ENCODE data around the gene SCN4A. TPM values are rescaled to one million over a fixed set of nuclear protein-coding genes. Genes with fewer than 3 reads are reported as not detected.

The SCN4A gene
- total RNA-seq, 2 donors from 2014 or later: 3.9 to 4.4 TPM

DNA sequence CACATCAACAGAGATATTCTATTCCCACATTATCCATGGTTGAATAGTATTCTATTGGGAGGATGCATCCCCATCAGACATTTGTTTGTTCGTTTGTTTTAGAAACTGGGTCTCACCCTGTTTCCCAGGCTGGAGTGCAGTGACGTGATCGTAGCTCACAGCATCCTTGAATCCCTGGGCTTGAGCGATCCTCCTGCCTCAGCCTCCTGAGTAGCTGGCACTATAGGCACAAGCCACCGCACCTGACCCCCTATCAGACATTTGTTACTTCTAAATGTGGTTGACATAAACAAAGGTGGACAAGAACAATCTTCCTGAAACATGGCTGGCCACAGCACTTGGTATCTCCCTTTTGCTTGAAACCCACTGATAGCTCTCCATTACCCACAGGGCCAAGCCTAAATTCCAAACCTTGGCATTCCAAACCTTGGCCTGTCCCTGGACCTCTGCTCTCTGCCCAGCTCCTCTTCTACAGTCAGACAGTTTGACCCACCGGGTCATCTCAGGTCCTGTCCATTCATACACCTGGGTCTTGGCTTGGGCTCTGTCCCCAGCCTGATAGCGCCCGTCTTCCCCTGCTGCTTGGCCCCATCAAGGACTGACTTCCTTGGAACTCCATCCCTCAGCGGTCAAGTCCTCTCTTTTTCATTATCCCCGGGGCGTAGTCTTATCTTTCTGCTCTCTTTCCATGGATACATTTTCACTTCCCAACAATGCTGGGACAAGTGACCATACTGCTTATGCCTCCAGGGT, 23.9 kb upstream of the SCN4A start:
- Histone ChIP-seq H3K4me1 (ENCODE audit: control insufficient read depth, insufficient read depth, low read length) (no peaks in the 10 kb centered on the region), H3K4me3 (ENCODE audit: low read length) (no peak overlapping the region), H3K9ac (ENCODE audit: extremely low read depth, low read length, poor library complexity, severe bottlenecking) (no peak overlapping the region), H3K27me3 (ENCODE audit: control insufficient read depth, insufficient read depth, low read length, poor library complexity, severe bottlenecking) (peaks cover 50% of the 10 kb centered on the region), H3K9me3 (ENCODE audit: control insufficient read depth, low read length) (no peaks in the 10 kb centered on the region), H3K27ac (ENCODE audit: low read depth, low read length) (no peak overlapping the region), H3K36me3 (ENCODE audit: control insufficient read depth, insufficient read depth, low read length) (no peaks in the 10 kb centered on the region)
- no peak overlapping the region for H3K27ac Mint-ChIP-seq
- peak; percentile 39 for DNase-seq
- H3K4me3 Mint-ChIP-seq: peak overlapping the region; percentile 79
- TF ChIP-seq, protein P1, sequence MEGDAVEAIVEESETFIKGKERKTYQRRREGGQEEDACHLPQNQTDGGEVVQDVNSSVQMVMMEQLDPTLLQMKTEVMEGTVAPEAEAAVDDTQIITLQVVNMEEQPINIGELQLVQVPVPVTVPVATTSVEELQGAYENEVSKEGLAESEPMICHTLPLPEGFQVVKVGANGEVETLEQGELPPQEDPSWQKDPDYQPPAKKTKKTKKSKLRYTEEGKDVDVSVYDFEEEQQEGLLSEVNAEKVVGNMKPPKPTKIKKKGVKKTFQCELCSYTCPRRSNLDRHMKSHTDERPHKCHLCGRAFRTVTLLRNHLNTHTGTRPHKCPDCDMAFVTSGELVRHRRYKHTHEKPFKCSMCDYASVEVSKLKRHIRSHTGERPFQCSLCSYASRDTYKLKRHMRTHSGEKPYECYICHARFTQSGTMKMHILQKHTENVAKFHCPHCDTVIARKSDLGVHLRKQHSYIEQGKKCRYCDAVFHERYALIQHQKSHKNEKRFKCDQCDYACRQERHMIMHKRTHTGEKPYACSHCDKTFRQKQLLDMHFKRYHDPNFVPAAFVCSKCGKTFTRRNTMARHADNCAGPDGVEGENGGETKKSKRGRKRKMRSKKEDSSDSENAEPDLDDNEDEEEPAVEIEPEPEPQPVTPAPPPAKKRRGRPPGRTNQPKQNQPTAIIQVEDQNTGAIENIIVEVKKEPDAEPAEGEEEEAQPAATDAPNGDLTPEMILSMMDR (conservative IDR thresholded peaks at IDR 0.05): no peak
- WGBS, 2 experiments (ENCODE audit: insufficient coverage in 1 of 2, insufficient read length in 1 of 2): 91 to 93% methylated on average over 11 of the region's 11 CpGs
- peaks cover 68% of the 10 kb centered on the region for H3K27me3 Mint-ChIP-seq (ENCODE audit: insufficient read depth)
- no peaks in the 10 kb centered on the region for H3K9me3 Mint-ChIP-seq
- no peaks in the 10 kb centered on the region for H3K36me3 Mint-ChIP-seq (ENCODE audit: low read depth)
- H3K4me1 Mint-ChIP-seq: peaks cover 3% of the 10 kb centered on the region

GRCh38 chr17:63995626-63996025, 22.9 kb upstream of the SCN4A start:
- H3K4me3 Mint-ChIP-seq: no peak overlapping the region
- Histone ChIP-seq H3K27ac (ENCODE audit: low read depth, low read length) (no peak overlapping the region), H3K9me3 (ENCODE audit: control insufficient read depth, low read length) (no peaks in the 10 kb centered on the region), H3K9ac (ENCODE audit: extremely low read depth, low read length, poor library complexity, severe bottlenecking) (no peak overlapping the region), H3K4me3 (ENCODE audit: low read length) (no peak overlapping the region), H3K4me1 (ENCODE audit: control insufficient read depth, insufficient read depth, low read length) (no peaks in the 10 kb centered on the region), H3K27me3 (ENCODE audit: control insufficient read depth, insufficient read depth, low read length, poor library complexity, severe bottlenecking) (peaks cover 52% of the 10 kb centered on the region), H3K36me3 (ENCODE audit: control insufficient read depth, insufficient read depth, low read length) (no peaks in the 10 kb centered on the region)
- peak; percentile 48 for DNase-seq
- peaks cover 3% of the 10 kb centered on the region for H3K4me1 Mint-ChIP-seq
- no peaks in the 10 kb centered on the region for H3K9me3 Mint-ChIP-seq
- H3K27me3 Mint-ChIP-seq (ENCODE audit: insufficient read depth): peaks cover 75% of the 10 kb centered on the region
- no peak overlapping the region for H3K27ac Mint-ChIP-seq
- H3K36me3 Mint-ChIP-seq (ENCODE audit: low read depth): no peaks in the 10 kb centered on the region
- 80% methylated on average over 3 of the region's 5 CpGs; no CpG with 5 or more reads in 1 of the 2 experiments for WGBS, 2 experiments (ENCODE audit: insufficient coverage in 1 of 2, insufficient read length in 1 of 2)
- TF ChIP-seq, protein P1 (conservative IDR thresholded peaks at IDR 0.05): no peak

- peak; percentile 37 for DNase-seq
- H3K36me3 ChIP-seq (ENCODE audit: control insufficient read depth, insufficient read depth, low read length): no peaks in the 10 kb centered on the region
- Mint-ChIP-seq H3K9me3 (no peaks in the 10 kb centered on the region), H3K27ac (no peak overlapping the region), H3K4me3 (no peak overlapping the region), H3K4me1 (peaks cover 6% of the 10 kb centered on the region), H3K27me3 (ENCODE audit: insufficient read depth) (peaks cover 63% of the 10 kb centered on the region), H3K36me3 (ENCODE audit: low read depth) (no peaks in the 10 kb centered on the region)
- no peak overlapping the region for H3K27ac ChIP-seq (ENCODE audit: low read depth, low read length)
- no peak overlapping the region for H3K4me3 ChIP-seq (ENCODE audit: low read length)
- H3K9ac ChIP-seq (ENCODE audit: extremely low read depth, low read length, poor library complexity, severe bottlenecking): no peak overlapping the region
- H3K4me1 ChIP-seq (ENCODE audit: control insufficient read depth, insufficient read depth, low read length): no peaks in the 10 kb centered on the region
- H3K9me3 ChIP-seq (ENCODE audit: control insufficient read depth, low read length): no peaks in the 10 kb centered on the region
- H3K27me3 ChIP-seq (ENCODE audit: control insufficient read depth, insufficient read depth, low read length, poor library complexity, severe bottlenecking): peaks cover 52% of the 10 kb centered on the region
- TF ChIP-seq, protein P1 (conservative IDR thresholded peaks at IDR 0.05): no peak
- 86% methylated on average over 3 of the region's 3 CpGs; no CpG with 5 or more reads in 1 of the 2 experiments for WGBS, 2 experiments (ENCODE audit: insufficient coverage in 1 of 2, insufficient read length in 1 of 2)
These were observed 20.8 kb upstream of the SCN4A start for GRCh38 chr17:63993368-63993985.

Measured in endodermal cell (in vitro differentiated cells).